GM19467 (cell line): ENCODE results near the gene DST.

ENCODE experiments used
- ATAC-seq: cut with Tn5 transposase; IDR thresholded peaks from one replicate; pipeline ENCODE4 v1.9.1; 2021; ENCODE audit warnings: mild to moderate bottlenecking, moderate library complexity; ENCODE audit not compliant: unreplicated experiment

Gene DST

DNA sequence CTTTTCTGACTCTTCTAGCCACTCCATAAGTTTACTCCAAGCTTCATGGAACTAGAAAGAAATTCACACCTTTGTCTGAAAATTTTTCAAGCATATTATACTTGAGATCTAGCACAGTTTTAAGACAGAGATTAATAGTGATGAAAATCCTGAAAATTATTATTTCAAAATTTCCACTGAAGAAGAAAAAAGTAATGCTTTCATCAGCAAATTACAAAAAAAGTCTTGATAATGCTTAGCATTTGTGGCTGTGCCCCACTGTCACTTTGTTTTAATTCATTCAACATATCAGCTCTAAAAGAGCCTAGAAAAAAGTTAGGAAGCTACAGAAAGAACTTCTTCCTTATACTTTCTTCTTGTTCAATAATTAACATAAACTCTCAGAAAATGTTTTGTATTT is 153.1 kb downstream of the DST start:
- no peak for ATAC-seq

DNA sequence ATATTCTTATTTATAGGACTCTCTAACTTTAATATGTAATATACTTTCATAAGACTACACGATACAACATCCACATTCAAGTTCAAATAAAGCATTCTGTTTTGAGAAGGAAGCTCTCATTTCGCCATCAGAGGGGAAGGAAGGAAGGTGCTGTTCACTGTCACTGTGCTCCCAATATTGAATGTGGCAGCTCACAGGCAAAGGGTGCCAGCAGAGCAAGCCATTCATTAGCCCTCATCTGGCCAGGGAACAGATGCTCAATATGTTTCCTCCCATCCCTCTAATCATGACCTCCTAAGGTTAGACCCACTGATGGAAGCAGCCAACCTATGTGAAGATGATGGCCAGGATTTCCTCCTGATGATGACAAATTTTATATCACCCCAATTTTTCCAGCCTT is 154.4 kb downstream of the DST start:
- ATAC-seq: no peak

DNA sequence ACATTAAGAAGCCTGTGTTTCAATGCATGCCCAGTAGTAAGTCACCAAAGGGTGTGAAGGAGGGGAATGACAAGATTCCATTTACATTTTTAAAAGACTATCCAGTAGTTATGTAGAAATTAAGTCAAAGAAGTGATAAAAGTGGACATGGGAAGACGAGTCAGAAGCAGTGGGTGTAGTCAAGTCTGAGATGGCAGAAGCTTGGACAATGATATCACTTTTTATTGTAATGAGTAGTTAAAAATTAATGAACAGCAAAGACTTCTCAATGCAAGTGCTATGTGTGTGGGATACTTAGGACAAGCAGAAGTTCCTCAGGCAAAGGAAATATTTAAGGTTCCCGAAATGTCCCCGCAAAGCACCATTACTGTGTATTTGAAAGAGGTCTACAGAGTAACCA is 156.0 kb downstream of the DST start:
- ATAC-seq: no peak

DNA sequence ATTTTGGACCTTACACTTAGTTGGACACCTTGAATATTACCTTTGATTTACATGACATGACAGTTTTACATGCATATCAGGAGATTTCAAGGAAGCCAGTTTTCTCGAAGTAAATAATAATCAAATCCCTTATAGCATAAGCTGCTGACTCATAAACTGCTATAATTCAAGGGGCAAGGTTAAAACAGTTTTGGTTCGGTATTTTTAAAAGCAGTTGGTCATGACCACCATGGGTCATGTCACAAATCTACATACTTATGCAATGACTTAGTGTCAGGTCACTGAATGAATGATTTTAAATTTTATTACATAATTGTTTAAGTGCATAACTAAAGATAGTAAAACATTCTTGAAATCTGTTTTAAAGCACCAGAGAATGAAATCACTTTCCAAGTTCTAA is 158.0 kb downstream of the DST start:
- no peak for ATAC-seq

DNA sequence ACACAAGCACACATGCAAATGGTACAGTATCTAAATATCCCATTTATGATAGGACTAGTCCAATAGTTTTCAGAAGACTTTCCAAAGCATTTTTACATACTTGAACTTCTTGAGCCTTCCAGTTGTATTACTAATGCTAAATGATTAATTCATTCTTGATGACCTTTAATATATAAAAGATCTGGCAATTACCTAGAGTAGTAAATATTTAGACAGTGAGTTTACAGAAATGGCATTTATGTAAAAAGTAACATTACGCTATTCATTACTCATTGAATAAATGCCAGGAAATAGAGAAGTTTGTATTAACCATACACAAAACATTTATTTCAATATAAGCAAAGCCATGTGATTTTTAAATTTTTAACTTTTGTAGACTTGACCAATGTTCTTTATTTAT is 158.8 kb downstream of the DST start:
- ATAC-seq: no peak

- ATAC-seq: no peak
Measured at GRCh38 chr6:56482525-56482924, 160.2 kb downstream of the DST start.

DNA sequence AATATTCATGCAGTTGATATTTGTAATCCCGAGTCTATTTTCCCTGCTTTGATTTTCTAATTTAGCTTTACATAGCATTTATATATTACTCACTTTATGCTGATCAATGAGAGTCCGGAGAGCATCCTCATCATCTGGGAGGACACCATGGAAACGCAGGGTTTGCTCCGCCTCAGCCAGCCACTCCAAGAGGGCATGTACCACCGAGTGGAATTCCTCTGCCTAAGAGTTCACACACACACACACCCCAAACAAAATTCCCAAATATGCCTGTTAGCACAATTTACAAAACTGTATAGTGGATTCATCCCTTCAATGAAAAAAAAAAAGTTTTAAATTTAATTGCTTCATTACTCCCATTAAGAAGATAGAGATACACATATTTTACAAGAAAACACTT is 160.7 kb downstream of the DST start:
- no peak for ATAC-seq

GRCh38 chr6:56480654-56481337 is 161.9 kb downstream of the DST start:
- no peak for ATAC-seq

- no peak for ATAC-seq
Measured at GRCh38 chr6:56480246-56480645, 162.4 kb downstream of the DST start.

DNA sequence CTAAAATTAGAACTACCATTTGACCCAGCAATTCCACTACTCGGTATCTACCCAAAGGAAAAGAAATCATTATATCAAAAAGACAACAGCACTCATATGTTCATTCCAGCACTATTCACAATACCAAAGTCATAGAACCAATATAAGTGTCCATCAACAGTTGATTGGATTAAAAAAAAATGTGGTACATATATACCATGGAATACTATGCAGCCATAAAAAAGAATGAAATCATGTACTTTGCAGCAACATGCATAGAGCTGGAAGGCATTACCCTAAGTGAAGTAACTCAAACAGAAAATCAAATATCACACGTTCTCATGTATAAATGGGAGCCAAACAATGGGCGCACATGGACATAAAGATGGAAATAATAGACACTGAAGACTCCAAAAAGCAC is 163.3 kb downstream of the DST start:
- ATAC-seq: no peak

- no peak for ATAC-seq
Measured at GRCh38 chr6:56478202-56478601, 164.5 kb downstream of the DST start.

DNA sequence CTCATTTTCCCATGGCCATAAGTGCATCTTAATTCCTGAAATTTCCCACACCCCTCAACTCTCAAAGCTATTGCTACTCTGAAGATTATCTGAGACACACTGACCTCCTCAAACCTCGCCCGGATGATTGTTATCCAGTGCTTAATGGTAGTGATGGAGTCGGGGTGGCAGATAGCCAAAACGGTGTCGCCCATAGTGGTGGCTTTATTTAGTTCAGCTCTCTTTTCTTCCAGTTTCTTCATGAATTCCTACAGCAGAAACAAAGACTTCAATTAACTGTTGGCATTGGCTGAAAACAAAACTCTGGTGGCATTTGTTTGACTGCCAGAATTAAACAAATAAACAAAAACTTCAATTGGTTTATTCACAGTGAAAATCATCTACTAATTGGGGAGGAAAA is 165.4 kb downstream of the DST start:
- no peak for ATAC-seq

DNA sequence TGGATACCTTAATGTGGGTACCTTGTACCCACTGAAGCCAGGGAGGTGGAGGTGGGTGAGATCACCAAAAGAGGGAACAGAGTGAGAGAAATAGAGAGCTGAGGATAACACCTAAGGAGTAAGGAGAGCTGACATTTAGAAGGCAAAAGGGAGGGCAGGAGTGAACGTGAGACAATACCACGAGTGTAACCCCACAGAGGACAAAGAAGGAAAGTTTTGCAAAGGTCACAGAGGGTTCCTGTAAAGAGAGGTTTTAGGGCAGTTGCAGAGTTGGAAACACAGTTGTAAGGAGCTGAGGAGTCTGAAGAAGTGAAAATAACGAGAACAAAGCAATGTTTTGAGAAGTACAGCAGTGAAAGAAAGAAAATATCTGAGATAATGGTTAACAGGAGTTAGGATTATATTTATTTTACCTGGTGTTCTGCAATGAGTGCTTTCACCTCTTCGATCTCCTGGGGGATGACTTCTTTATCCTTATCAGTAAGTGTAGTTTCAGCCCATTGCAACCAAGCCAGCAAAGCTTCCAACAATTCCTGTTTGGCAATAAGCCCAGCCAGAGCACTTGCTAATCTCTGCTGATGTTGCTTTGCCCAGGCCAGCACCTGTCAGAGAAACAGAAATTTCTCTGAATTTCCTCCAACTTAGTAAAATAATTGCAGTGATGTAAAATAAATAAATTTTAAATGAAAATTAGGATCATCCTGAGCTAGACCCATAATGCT is 166.8 kb downstream of the DST start:
- ATAC-seq: no peak

GRCh38 chr6:56474532-56474931 is 168.2 kb downstream of the DST start:
- no peak for ATAC-seq

GRCh38 chr6:56463443-56463842 is 179.2 kb downstream of the DST start:
- no peak for ATAC-seq

GRCh38 chr6:56459030-56459805 is 183.5 kb downstream of the DST start:
- no peak for ATAC-seq

GRCh38 chr6:56458324-56458884 is 184.3 kb downstream of the DST start:
- ATAC-seq: no peak

DNA sequence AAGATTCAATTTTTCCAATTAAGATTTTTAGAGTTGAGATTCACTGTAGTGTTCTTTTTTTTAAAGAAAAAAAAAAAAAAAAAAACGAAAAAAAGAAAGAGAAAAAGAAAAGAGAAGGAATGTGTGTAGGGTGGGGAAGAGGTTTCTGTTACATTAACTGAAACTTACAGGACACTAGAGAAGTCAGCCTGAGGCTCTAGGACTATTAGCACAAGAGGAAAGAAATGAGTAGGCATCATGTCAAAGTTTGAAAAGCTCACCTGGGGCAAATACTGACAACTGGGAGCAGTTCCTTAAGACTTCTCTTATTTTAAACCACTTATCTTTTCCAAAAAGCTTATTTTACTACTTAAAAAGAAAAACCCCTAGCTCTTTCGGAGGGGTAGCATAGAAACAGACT is 185.9 kb downstream of the DST start:
- ATAC-seq: no peak

DNA sequence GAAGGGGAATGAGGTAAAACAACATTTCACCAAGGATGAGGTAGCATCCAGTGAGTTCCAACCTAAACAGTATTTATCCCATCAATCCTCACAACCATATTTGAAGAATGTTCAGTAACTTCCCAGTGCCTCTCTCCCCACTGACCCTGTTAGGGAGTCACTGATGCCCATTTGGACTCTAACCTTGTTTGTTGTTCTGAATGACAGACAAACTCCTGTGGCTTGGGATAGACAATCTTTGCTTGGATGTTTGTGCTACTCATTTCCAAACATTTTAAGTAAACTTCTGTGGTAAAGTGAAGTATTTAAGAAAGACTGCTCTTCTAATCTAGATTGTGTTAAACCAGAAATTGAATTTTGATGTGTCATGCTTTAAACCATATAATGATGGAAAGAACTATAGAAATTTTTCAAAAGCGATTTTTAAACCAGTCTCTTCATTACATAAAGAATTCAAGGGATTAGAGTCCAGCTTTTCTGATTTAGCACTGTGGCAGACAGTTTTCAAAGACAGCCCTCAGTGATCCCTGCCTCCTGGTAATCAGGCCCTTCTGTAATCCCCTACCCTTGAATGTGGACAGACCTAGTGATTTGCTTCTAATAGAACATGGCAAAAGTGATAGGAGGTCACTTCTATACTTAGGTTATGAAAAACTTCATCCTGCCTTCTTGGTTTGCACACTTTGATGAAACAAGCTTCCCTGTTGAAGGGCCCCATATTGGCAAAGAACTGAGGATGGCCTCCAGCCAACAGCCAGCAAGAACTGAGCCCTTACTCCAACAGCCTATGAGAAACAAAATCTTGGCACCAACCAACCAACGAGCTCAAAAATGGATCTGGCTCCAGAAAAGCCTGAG is 191.6 kb downstream of the DST start:
- ATAC-seq: no peak

- ATAC-seq: no peak
Measured at GRCh38 chr6:56450376-56450775, 192.3 kb downstream of the DST start.

DNA sequence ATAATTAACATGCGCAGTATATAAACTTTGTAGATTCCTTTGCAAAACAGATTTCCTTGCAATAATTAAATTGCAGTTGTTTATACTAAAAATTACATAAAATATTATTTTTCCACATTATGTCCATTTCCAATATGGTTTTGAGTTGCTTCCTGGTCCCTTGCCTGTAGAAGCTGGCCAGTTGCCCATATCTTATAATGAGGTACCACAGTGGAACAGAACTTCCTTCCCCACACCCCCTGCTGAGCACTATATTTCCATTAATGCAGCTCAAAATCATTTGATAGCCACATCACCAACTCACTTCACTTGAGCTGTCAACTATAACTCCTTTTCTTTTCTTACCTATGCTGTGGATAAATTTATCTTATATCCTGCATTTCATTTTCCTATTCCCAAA is 194.6 kb downstream of the DST start:
- no peak for ATAC-seq
